Measurements from ENCODE around the gene CORO7. TPM values are rescaled to one million over a fixed set of nuclear protein-coding genes. Genes with fewer than 3 reads are reported as not detected.

The CORO7 gene
- polyA plus RNA-seq, 1 of the 3 experiments (the other 2 are of a cell fraction): 25.8 TPM

GRCh38 chr16:4337540-4338088 is 78.8 kb downstream of the CORO7 start:
- peaks cover 3% of the 10 kb centered on the region for H3F3A ChIP-seq (replicated peaks; ENCODE audit: insufficient read depth)
- H3K27me3 ChIP-seq (ENCODE audit: insufficient read depth): no peaks in the 10 kb centered on the region
- no peaks in the 10 kb centered on the region for H4K20me1 ChIP-seq (ENCODE audit: insufficient read depth)
- no peaks in the 10 kb centered on the region for H3K9me2 ChIP-seq
- H3K27ac ChIP-seq (ENCODE audit: low read depth in 2 of 2, low read length in 1 of 2): no peak overlapping the region
- TF ChIP-seq RAD21 (IDR thresholded peaks at IDR 0.05; ENCODE audit: low read length) (no peak), REST (IDR thresholded peaks at IDR 0.05; ENCODE audit: low read depth, low read length) (no peak), SIN3A (IDR thresholded peaks at IDR 0.05; ENCODE audit: borderline replicate concordance, low read depth, low read length) (no peak), NFIC (IDR thresholded peaks at IDR 0.05; ENCODE audit: borderline replicate concordance) (no peak), EP300 (IDR thresholded peaks at IDR 0.05; ENCODE audit: borderline replicate concordance in 1 of 2, low read depth in 1 of 2, low read length in 1 of 2) (no peak), ELF1 (IDR thresholded peaks at IDR 0.05) (no peak), FOXM1 (IDR thresholded peaks at IDR 0.05; ENCODE audit: low read depth) (no peak), FOXJ3 (CRISPR knock-in tag; IDR thresholded peaks at IDR 0.05) (no peak), IRF3 (IDR thresholded peaks at IDR 0.05; ENCODE audit: low read depth, low read length) (no peak), GATA2 (CRISPR knock-in tag; IDR thresholded peaks at IDR 0.05) (no peak), TAF1 (IDR thresholded peaks at IDR 0.05; ENCODE audit: borderline replicate concordance, low read depth, low read length) (no peak), SMC3 (IDR thresholded peaks at IDR 0.05; ENCODE audit: low read depth, low read length) (no peak), MXI1 (IDR thresholded peaks at IDR 0.05; ENCODE audit: low read depth, low read length) (no peak), EZH2phosphoT487 (IDR thresholded peaks at IDR 0.05; ENCODE audit: borderline replicate concordance, low read depth) (no peak), GABPA (IDR thresholded peaks at IDR 0.05; ENCODE audit: low read depth) (no peak), RXRA (IDR thresholded peaks at IDR 0.05; ENCODE audit: borderline replicate concordance, low read depth) (no peak), PBX3 (IDR thresholded peaks at IDR 0.05) (no peak), ZBTB33 (IDR thresholded peaks at IDR 0.05; ENCODE audit: borderline replicate concordance, low read depth) (no peak)
- H2AFZ ChIP-seq (ENCODE audit: low read depth): no peak overlapping the region
- peaks cover 0 to 19% of the 10 kb centered on the region in 2 experiments; a peak in 1 of 4 replicates for H3K4me1 ChIP-seq (ENCODE audit: control insufficient read depth in 1 of 2, insufficient read depth in 2 of 2, low read depth in 1 of 2, low read length in 1 of 2)
- CTCF ChIA-PET: interaction anchor here (1.0 to 10.6 kb wide), 7 partner anchors 8 to 355 kb away, joined by 3 to 153 read pairs (median 4); partner anchors contain the start of gene PAM16
- no peak overlapping the region for H3K4me2 ChIP-seq
- 96% methylated on average over 3 of the region's 12 CpGs for WGBS (ENCODE audit: low lambda C conversion rate)
- H3K4me3 ChIP-seq (ENCODE audit: low read depth in 2 of 2, low read length in 1 of 2): no peak overlapping the region
- no peaks in the 10 kb centered on the region for H3K9me3 ChIP-seq
- peaks cover 3 to 53% of the 10 kb centered on the region in 2 experiments for H3K36me3 ChIP-seq (replicated peaks in 1 of 2; ENCODE audit: control insufficient read depth in 1 of 2, insufficient read depth in 2 of 2, low read length in 1 of 2)
- H3K9ac ChIP-seq: no peak overlapping the region
- POLR2A ChIA-PET: interaction anchor here (0.8 kb wide), 1 partner anchor 84 kb away, joined by 3 read pairs; no protein-coding TSS in a partner anchor
- H3K79me2 ChIP-seq (ENCODE audit: insufficient read depth): peaks cover 21% of the 10 kb centered on the region
- no peak for DNase-seq

Data from SK-N-SH (cell line).